HG02798 (cell line): ENCODE results near the gene RNPS1.

Source experiments
- ATAC-seq: cut with Tn5 transposase; IDR thresholded peaks from one replicate; pipeline ENCODE4 v1.9.1; 2021; ENCODE audit warnings: mild to moderate bottlenecking; ENCODE audit not compliant: unreplicated experiment, poor library complexity

Gene RNPS1

GRCh38 chr16:2267913-2268666, at the start of gene RNPS1:
Gene RNPS1 (minus strand): TSS chr16:2268126. CDS start chr16:2264643, 3,483 bp downstream.
- peak; percentile 84 for ATAC-seq

- no peak for ATAC-seq
Observed at GRCh38 chr16:2317231-2318020, 49.5 kb upstream of the RNPS1 start.

GRCh38 chr16:2308089-2308962, 40.4 kb upstream of the RNPS1 start:
- ATAC-seq, result no peak

GRCh38 chr16:2299915-2300192, 31.9 kb upstream of the RNPS1 start:
- no peak for ATAC-seq

- no peak for ATAC-seq
Observed at GRCh38 chr16:2299121-2299914, 31.4 kb upstream of the RNPS1 start.

GRCh38 chr16:2298621-2299020, 30.7 kb upstream of the RNPS1 start:
- ATAC-seq, result no peak

- no peak for ATAC-seq
Observed at GRCh38 chr16:2297506-2297860, 29.6 kb upstream of the RNPS1 start.

- no peak for ATAC-seq
Observed at GRCh38 chr16:2296661-2297505, 29.0 kb upstream of the RNPS1 start.

GRCh38 chr16:2295056-2295798, 27.3 kb upstream of the RNPS1 start:
- peak; percentile 88 for ATAC-seq

- no peak for ATAC-seq
Observed at GRCh38 chr16:2292221-2292620, 24.3 kb upstream of the RNPS1 start.

GRCh38 chr16:2289282-2289681, 21.4 kb upstream of the RNPS1 start:
- no peak for ATAC-seq

- no peak for ATAC-seq
Observed at GRCh38 chr16:2288726-2289125, 20.8 kb upstream of the RNPS1 start.

GRCh38 chr16:2287916-2288547, 20.1 kb upstream of the RNPS1 start:
- no peak for ATAC-seq

GRCh38 chr16:2286550-2286949, 18.6 kb upstream of the RNPS1 start:
- ATAC-seq, result no peak

- no peak for ATAC-seq
Observed at GRCh38 chr16:2285731-2286191, 17.8 kb upstream of the RNPS1 start.

GRCh38 chr16:2284797-2285576, 17.1 kb upstream of the RNPS1 start:
- ATAC-seq, result no peak

GRCh38 chr16:2284001-2284770, 16.3 kb upstream of the RNPS1 start:
- ATAC-seq, result no peak
